ENCODE results near the gene RBAK.
"Not testable (repeated sequence)": the region's sequence is repeated elsewhere in the genome, so short reads cannot be mapped to it uniquely, and the experiment has no call there.

RBAK gene

GRCh38 chr7:5082806-5083205 lies 37.1 kb downstream of the RBAK start:
- no peak overlapping the region for H3K4me3 ChIP-seq (ENCODE audit: low read length)
- no peak for DNase-seq (ENCODE audit: low read depth)
- no peak for TF ChIP-seq CTCF (conservative IDR thresholded peaks at IDR 0.05; ENCODE audit: low read depth, low read length)

- no peak for DNase-seq (ENCODE audit: low read depth)
- no peak overlapping the region for H3K4me3 ChIP-seq (ENCODE audit: low read length)
- no peak for TF ChIP-seq CTCF (conservative IDR thresholded peaks at IDR 0.05; ENCODE audit: low read depth, low read length)
These were observed 37.7 kb downstream of the RBAK start for GRCh38 chr7:5083311-5083711.

GRCh38 chr7:5086256-5086655 lies 40.6 kb downstream of the RBAK start:
- no peak for TF ChIP-seq CTCF (conservative IDR thresholded peaks at IDR 0.05; ENCODE audit: low read depth, low read length)
- DNase-seq (ENCODE audit: low read depth): no peak
- no peak overlapping the region for H3K4me3 ChIP-seq (ENCODE audit: low read length)

- not testable (repeated sequence) for H3K4me3 ChIP-seq (ENCODE audit: low read length); DNase-seq (ENCODE audit: low read depth)
- TF ChIP-seq CTCF (conservative IDR thresholded peaks at IDR 0.05; ENCODE audit: low read depth, low read length): peak; percentile 10
These were observed 42.7 kb downstream of the RBAK start for GRCh38 chr7:5088228-5088833.

- DNase-seq (ENCODE audit: low read depth): no peak
- TF ChIP-seq CTCF (conservative IDR thresholded peaks at IDR 0.05; ENCODE audit: low read depth, low read length): no peak
- no peak overlapping the region for H3K4me3 ChIP-seq (ENCODE audit: low read length)
These were observed 43.2 kb downstream of the RBAK start for GRCh38 chr7:5088906-5089305.

- DNase-seq (ENCODE audit: low read depth): no peak
- no peak for TF ChIP-seq CTCF (conservative IDR thresholded peaks at IDR 0.05; ENCODE audit: low read depth, low read length)
- H3K4me3 ChIP-seq (ENCODE audit: low read length): no peak overlapping the region
These were observed 48.3 kb downstream of the RBAK start for GRCh38 chr7:5093948-5094347.

GRCh38 chr7:5094641-5095040 lies 49.0 kb downstream of the RBAK start:
- no peak for DNase-seq (ENCODE audit: low read depth)
- TF ChIP-seq CTCF (conservative IDR thresholded peaks at IDR 0.05; ENCODE audit: low read depth, low read length): no peak
- H3K4me3 ChIP-seq (ENCODE audit: low read length): no peak overlapping the region
